Cardiac fibroblast (primary cell): ENCODE measurements around the gene MYOM1.
A peak's percentile ranks its signal among the peaks of the same experiment; 100 is the strongest.

Source experiments
- DNase-seq, 2 donors: peaks; one replicate each; pipeline versions ENCODE4 v3.0.0 to v3.0.0-alpha.2; 2010; ENCODE audit warnings: low read depth in 2 of 2
- H3K4me3 ChIP-seq, 2 donors: replicated peaks in 1 of 2; 1 replicate in 1 of 2; 2 replicates in 1 of 2; pipeline ENCODE4 v1.5.1; 2011; ENCODE audit warnings: low read depth in 2 of 2, low read length in 2 of 2, mild to moderate bottlenecking in 2 of 2, moderate library complexity in 1 of 2
- CTCF ChIP-seq: IDR thresholded peaks from one replicate; pipeline ENCODE4 v1.5.1; 2011; ENCODE audit warnings: low read depth, mild to moderate bottlenecking, low read length, inconsistent platforms

Gene MYOM1

DNA sequence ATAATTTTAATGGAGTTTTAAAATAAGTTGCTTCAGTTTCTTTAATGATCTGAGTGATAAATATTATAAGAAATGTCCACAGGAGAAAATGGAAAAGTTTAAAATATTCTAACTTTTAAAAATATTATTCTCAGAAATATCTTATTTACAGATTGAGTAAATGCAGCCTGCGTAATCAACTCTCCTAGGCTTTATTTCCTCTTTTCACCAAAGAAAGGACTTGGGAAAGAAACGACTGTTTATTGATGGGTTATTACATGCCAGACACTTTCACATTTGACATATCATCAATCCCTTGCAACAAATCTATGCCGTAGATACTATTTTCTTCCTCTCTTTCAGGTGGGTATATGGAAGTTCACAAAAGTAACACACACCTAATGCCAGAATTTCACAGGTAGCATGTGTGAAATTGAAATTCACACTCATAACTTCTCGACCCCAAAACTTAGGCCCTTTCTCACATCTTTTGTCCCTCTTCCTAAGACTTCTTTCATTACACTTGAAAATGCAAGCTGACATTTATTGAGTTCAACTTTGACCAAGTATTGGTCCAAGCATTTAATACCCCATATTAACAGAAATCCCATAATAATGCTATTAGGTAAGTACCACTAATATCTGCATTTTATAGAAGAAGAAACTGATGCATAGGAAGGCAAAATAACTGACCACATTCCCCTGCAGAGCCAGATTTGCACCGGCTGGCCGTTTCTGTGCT is 49.2 kb downstream of the MYOM1 start:
- no peak for DNase-seq
- no peak for TF ChIP-seq CTCF
- H3K4me3 ChIP-seq = no peak overlapping the region

DNA sequence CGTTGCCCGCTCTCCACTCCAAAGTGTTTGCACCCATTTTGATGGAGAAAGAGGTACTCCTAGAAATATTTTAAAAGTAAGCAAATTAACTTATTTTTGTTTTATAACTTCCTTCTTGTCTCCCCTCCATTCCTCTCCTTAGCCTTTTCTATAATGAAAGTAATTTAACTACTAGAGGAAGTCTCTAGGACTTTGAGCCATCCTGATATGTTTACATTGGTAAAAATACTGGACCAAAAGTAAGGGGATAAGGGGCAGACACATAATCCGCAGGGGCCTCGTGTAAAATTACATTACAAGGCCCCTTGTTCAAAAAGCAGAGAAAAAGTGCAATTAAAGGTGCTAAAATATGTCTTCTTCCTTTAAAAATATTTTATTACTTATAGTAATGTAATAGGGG is 55.4 kb downstream of the MYOM1 start:
- TF ChIP-seq CTCF = no peak
- no peak for DNase-seq
- no peak overlapping the region for H3K4me3 ChIP-seq

DNA sequence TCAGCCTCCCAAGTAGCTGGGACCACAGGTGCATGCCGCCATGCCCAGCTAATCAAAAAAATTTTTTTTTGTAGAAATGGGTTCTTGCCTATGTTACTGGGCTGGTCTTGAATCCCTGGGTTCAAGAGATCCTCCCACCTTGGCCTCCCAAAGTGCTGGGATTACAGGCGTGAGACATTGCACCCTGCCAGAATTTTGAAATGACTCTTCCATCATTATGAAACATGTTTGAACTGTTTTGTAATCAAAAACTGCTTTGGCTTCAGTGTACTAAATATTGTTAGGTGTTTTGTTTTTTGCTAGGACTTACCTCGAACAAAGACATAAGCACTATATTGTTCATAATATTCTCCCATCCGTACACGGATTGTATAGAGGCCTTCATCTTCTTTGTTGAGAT is 55.8 kb downstream of the MYOM1 start:
- no peak for DNase-seq
- TF ChIP-seq CTCF = no peak
- no peak overlapping the region for H3K4me3 ChIP-seq

DNA sequence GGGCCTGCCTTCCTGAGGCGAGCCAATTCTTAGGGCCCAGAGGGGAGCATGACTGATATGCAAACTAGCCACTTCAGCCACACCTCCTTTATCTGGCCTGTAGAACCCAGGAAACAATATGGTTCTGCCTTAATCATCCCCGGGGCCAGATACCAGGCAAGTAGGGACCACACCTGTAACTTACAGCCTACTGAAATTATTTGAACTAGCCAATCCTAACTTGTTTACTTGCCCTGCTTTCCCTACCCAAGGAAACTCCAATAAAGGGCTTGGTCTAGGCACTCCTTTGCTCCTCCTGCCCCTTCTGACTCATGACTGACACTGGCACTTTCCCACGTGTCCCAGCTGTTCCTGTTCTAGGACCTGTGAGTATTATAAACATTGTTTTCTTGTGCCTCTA is 57.6 kb downstream of the MYOM1 start:
- no peak overlapping the region for H3K4me3 ChIP-seq
- peak in 1 of 2 donors; percentile 28 for DNase-seq
- no peak for TF ChIP-seq CTCF

GRCh38 chr18:3159830-3160229 is 59.9 kb downstream of the MYOM1 start:
- H3K4me3 ChIP-seq = no peak overlapping the region
- no peak for DNase-seq
- TF ChIP-seq CTCF = no peak

GRCh38 chr18:3157606-3158005 is 62.2 kb downstream of the MYOM1 start:
- no peak for TF ChIP-seq CTCF
- H3K4me3 ChIP-seq = no peak overlapping the region
- no peak for DNase-seq

DNA sequence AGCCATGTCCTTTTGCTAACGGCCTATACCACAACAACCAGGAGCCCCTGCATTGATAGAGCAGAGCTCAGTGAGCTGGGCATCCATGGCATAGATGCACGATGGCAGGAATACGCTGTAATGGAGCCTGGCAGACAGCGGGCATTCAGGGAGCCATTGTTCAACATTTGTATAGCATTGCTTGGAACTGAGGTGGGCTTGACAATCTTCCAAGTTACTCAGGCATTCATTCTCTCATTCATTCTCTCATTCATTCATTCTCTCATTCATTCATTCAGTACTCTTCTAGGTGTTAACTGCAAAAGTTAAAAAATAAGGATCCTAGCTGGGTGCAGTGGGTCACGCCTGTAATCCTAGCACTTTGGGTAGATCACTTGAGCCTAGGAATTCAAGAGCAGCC is 62.7 kb downstream of the MYOM1 start:
- H3K4me3 ChIP-seq = no peak overlapping the region
- no peak for DNase-seq
- TF ChIP-seq CTCF = no peak
